A549 (cell line): Measurements from ENCODE around the gene PSMB5.

ENCODE experiments used
- CBX8 ChIP-seq: fragments of 200-600 bp; sonication (generic); IDR thresholded peaks from 2 replicates; pipeline ENCODE4 v1.6.1; 2016
- CEBPB ChIP-seq, 2 experiments: fragments of >200 bp in 1 of 2; sonication (Bioruptor Twin) in 1 of 2; formaldehyde crosslinking in 1 of 2; IDR thresholded peaks; 2 replicates each; pipeline ENCODE4 v1.6.1; 2012 to 2016
- CHD2 ChIP-seq: fragments of 150-350 bp; IDR thresholded peaks from 2 replicates; pipeline ENCODE4 v1.6.1; 2014; ENCODE audit warnings: low read length; ENCODE audit not compliant: partially characterized antibody
- EP300 ChIP-seq, 2 experiments: fragments of >200 bp; sonication (Bioruptor Twin); formaldehyde crosslinking; IDR thresholded peaks; 2 replicates in 1 of 2; 3 replicates in 1 of 2; pipeline ENCODE4 v1.6.1; 2016 to 2017
- ESRRA ChIP-seq: fragments of 150-350 bp; IDR thresholded peaks from 2 replicates; pipeline ENCODE4 v1.6.1; 2014; ENCODE audit warnings: mild to moderate bottlenecking, low read length, borderline replicate concordance
- JUNB ChIP-seq: fragments of >200 bp; sonication (Bioruptor Twin); formaldehyde crosslinking; IDR thresholded peaks from 2 replicates; pipeline ENCODE4 v1.6.1; 2016
- NFE2L2 ChIP-seq: fragments of 150-350 bp; conservative IDR thresholded peaks from 2 replicates; pipeline ENCODE4 v1.6.1; 2014; ENCODE audit warnings: low read length
- POLR2A ChIP-seq: IDR thresholded peaks from 2 replicates; pipeline ENCODE4 v1.6.1; 2012; ENCODE audit warnings: mild to moderate bottlenecking, low read length
- POLR2AphosphoS2 ChIP-seq: conservative IDR thresholded peaks from 2 replicates; pipeline ENCODE4 v1.6.1; 2012; ENCODE audit warnings: low read length, improper control_type of control experiment, inconsistent platforms
- RARB ChIP-seq: fragments of 250-450 bp; sonication (Bioruptor Pico); IDR thresholded peaks from 2 replicates; pipeline ENCODE4 v1.8.0; 2021; ENCODE audit warnings: mild to moderate bottlenecking, moderate library complexity
- RCOR1 ChIP-seq: fragments of 150-350 bp; IDR thresholded peaks from 2 replicates; pipeline ENCODE4 v1.6.1; 2014; ENCODE audit warnings: antibody characterized with exemption, low read length, low read depth
- TF ChIP-seq, protein P1 (sequence below): fragments of >200 bp; sonication (Bioruptor Twin); formaldehyde crosslinking; IDR thresholded peaks from 3 replicates; pipeline ENCODE4 v1.5.1; 2016

GRCh38 chr14:22978487-22978837, 56.2 kb downstream of the PSMB5 start:
- TF ChIP-seq, protein P1, sequence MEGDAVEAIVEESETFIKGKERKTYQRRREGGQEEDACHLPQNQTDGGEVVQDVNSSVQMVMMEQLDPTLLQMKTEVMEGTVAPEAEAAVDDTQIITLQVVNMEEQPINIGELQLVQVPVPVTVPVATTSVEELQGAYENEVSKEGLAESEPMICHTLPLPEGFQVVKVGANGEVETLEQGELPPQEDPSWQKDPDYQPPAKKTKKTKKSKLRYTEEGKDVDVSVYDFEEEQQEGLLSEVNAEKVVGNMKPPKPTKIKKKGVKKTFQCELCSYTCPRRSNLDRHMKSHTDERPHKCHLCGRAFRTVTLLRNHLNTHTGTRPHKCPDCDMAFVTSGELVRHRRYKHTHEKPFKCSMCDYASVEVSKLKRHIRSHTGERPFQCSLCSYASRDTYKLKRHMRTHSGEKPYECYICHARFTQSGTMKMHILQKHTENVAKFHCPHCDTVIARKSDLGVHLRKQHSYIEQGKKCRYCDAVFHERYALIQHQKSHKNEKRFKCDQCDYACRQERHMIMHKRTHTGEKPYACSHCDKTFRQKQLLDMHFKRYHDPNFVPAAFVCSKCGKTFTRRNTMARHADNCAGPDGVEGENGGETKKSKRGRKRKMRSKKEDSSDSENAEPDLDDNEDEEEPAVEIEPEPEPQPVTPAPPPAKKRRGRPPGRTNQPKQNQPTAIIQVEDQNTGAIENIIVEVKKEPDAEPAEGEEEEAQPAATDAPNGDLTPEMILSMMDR: no peak
- no peak for TF ChIP-seq EP300 (IDR thresholded peaks at IDR 0.05)
- TF ChIP-seq JUNB: no peak
- TF ChIP-seq RARB (CRISPR knock-in tag): no peak
- TF ChIP-seq POLR2AphosphoS2: no peak
- TF ChIP-seq CEBPB (IDR thresholded peaks at IDR 0.05): no peak
- TF ChIP-seq CBX8: no peak
- no peak for TF ChIP-seq ESRRA
- TF ChIP-seq CHD2: no peak
- TF ChIP-seq POLR2A: no peak
- TF ChIP-seq NFE2L2: no peak
- TF ChIP-seq RCOR1: no peak
